Measurements from ENCODE around the gene MAP2. TPM values are rescaled to one million over a fixed set of nuclear protein-coding genes. Genes with fewer than 3 reads are reported as not detected.

Gene MAP2
- total and polyA plus RNA-seq, 7 experiments from 2014 or later, result 0.38 to 0.89 (median 0.47) TPM; not detected in 3

DNA sequence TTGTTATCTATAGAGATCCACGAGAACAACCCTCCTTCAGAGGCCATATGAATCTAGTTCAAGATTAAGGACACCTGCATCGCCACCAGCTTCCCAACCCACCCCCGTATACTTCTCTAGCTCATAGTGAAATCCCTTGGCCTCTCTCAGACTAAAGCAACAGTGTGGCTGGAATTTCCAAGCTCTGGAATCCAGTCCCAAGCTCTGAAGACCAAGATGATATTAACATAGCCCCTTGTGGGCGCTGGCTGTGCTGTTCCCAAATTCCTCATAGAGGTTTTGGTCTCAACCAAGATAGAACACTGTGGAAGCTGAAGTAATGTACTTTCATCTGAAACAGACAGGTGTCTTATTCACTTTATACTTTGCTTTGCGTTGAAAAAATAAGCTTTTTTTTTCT lies 139.6 kb downstream of the MAP2 start:
- no peaks in the 10 kb centered on the region for H3K9me3 ChIP-seq (ENCODE audit: control insufficient read depth in 2 of 3, low read length in 3 of 3)
- H3K4me3 ChIP-seq (ENCODE audit: low read length), result no peak overlapping the region
- Mint-ChIP-seq H3K4me3 (no peak overlapping the region), H3K27ac (no peak overlapping the region), H3K9me3 (no peaks in the 10 kb centered on the region), H3K27me3 (no peaks in the 10 kb centered on the region), H3K36me3 (no peaks in the 10 kb centered on the region), H3K4me1 (no peaks in the 10 kb centered on the region)
- H3K27me3 ChIP-seq (ENCODE audit: control insufficient read depth in 2 of 2, insufficient read depth in 2 of 2, low read length in 2 of 2), result no peaks in the 10 kb centered on the region
- H3K4me1 ChIP-seq (ENCODE audit: control insufficient read depth in 2 of 2, insufficient read depth in 2 of 2, low read length in 2 of 2), result no peaks in the 10 kb centered on the region
- H3K36me3 ChIP-seq (ENCODE audit: control insufficient read depth in 2 of 3, insufficient read depth in 3 of 3, low read length in 3 of 3), result no peaks in the 10 kb centered on the region
- intact Hi-C loops (cut with micrococcal nuclease), result no loop called here
- ATAC-seq (no peak), DNase-seq (no peak)
- ChIA-PET POLR2A (no interaction called here), CTCF (no interaction called here)
- H3K27ac ChIP-seq (ENCODE audit: low read depth, low read length), result no peak overlapping the region

DNA sequence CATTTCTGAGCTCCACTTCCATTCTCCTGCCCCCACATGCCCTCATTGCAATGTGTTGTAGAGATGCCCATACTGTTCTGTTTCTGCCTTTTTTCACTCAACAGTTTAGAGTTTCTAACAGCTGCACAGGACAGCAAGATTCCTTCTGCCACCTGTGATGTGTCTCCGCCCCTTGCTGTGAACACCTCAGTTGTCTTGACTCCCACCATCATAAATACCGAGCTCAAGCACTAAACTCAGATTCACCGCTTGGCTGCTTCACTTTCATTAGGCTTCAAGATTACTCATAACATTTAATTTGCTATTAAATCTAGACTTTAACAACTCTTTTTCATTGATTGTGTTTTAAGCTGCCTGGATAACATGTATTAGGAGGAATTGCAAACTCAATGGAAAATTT lies 141.0 kb downstream of the MAP2 start:
- intact Hi-C loops (cut with micrococcal nuclease), result no loop called here
- H3K27ac ChIP-seq (ENCODE audit: low read depth, low read length), result no peak overlapping the region
- no peaks in the 10 kb centered on the region for H3K27me3 Mint-ChIP-seq
- H3K36me3 Mint-ChIP-seq, result no peaks in the 10 kb centered on the region
- no peaks in the 10 kb centered on the region for H3K9me3 ChIP-seq (ENCODE audit: control insufficient read depth in 2 of 3, low read length in 3 of 3)
- no peaks in the 10 kb centered on the region for H3K36me3 ChIP-seq (ENCODE audit: control insufficient read depth in 2 of 3, insufficient read depth in 3 of 3, low read length in 3 of 3)
- H3K4me1 Mint-ChIP-seq, result no peaks in the 10 kb centered on the region
- H3K9me3 Mint-ChIP-seq, result no peaks in the 10 kb centered on the region
- ChIA-PET POLR2A (no interaction called here), CTCF (no interaction called here)
- DNase-seq (no peak), ATAC-seq (no peak)
- H3K4me1 ChIP-seq (ENCODE audit: control insufficient read depth in 2 of 2, insufficient read depth in 2 of 2, low read length in 2 of 2), result no peaks in the 10 kb centered on the region
- H3K27me3 ChIP-seq (ENCODE audit: control insufficient read depth in 2 of 2, insufficient read depth in 2 of 2, low read length in 2 of 2), result no peaks in the 10 kb centered on the region
- H3K27ac Mint-ChIP-seq, result no peak overlapping the region
- no peak overlapping the region for H3K4me3 Mint-ChIP-seq
- H3K4me3 ChIP-seq (ENCODE audit: low read length), result no peak overlapping the region

DNA sequence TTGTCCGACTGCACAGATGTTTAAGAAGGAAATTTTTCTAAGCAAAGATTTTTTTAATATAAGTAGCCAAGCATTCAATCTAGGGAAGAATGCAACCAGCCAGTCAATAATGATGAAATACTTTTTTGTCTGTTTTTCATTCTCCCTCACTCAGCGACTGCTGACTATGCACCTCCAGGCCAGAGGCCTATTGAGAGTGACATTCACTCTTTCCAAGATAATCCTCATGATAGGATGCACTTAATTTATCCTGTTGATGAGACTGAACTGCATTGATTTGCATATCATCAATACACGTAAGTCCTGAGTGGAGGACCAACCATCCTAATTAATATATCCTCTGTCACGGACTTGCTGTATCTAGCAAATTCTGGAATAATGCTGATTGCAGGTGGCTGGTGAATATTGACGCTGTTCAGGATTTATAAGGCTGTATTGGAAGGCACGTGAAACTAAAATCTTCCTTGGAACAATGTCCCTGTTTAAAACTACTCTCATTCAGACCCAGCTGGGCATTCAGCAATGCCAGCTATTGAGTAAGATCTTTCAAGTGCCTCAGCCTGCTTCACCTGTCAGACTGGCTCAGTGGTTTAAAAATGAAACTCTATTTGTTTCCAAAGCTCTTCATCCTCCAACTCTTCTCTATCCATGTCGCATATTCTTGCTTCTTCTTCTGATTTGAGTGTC lies 142.2 kb downstream of the MAP2 start:
- no peaks in the 10 kb centered on the region for H3K4me1 ChIP-seq (ENCODE audit: control insufficient read depth in 2 of 2, insufficient read depth in 2 of 2, low read length in 2 of 2)
- intact Hi-C loops (cut with micrococcal nuclease), result no loop called here
- no peaks in the 10 kb centered on the region for H3K9me3 ChIP-seq (ENCODE audit: control insufficient read depth in 2 of 3, low read length in 3 of 3)
- no peak overlapping the region for H3K4me3 ChIP-seq (ENCODE audit: low read length)
- DNase-seq, result no peak
- no peaks in the 10 kb centered on the region for H3K27me3 ChIP-seq (ENCODE audit: control insufficient read depth in 2 of 2, insufficient read depth in 2 of 2, low read length in 2 of 2)
- Mint-ChIP-seq H3K27me3 (peaks cover 0 to 5% (median 0%) of the 10 kb centered on the region in 5 donors), H3K27ac (no peak overlapping the region), H3K36me3 (no peaks in the 10 kb centered on the region), H3K9me3 (no peaks in the 10 kb centered on the region), H3K4me3 (no peak overlapping the region), H3K4me1 (no peaks in the 10 kb centered on the region)
- CTCF ChIA-PET, result no interaction called here
- ATAC-seq, result no peak
- H3K27ac ChIP-seq (ENCODE audit: low read depth, low read length), result no peak overlapping the region
- no peaks in the 10 kb centered on the region for H3K36me3 ChIP-seq (ENCODE audit: control insufficient read depth in 2 of 3, insufficient read depth in 3 of 3, low read length in 3 of 3)
- POLR2A ChIA-PET, result no interaction called here

DNA sequence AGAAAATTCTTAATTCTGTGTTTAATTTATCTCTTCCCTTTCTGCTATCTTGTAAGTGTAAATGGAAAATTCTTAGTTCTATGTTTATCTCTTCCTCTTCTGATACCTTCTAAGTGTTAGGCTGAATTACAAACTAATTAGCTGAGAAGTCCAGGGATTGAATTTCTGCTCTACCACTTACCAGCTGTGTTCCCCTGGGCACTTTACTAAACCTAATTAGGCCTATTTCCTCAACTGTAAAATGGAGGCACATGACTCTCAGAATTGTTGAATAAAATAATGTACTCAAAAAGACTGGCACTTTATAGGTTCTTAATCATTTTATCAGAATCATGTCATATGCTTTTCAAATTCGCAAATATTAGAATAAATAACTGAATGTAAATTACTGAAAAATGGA lies 146.3 kb downstream of the MAP2 start:
- no peaks in the 10 kb centered on the region for H3K9me3 Mint-ChIP-seq
- no peaks in the 10 kb centered on the region for H3K4me1 ChIP-seq (ENCODE audit: control insufficient read depth in 2 of 2, insufficient read depth in 2 of 2, low read length in 2 of 2)
- no peaks in the 10 kb centered on the region for H3K4me1 Mint-ChIP-seq
- H3K27me3 ChIP-seq (ENCODE audit: control insufficient read depth in 2 of 2, insufficient read depth in 2 of 2, low read length in 2 of 2), result no peaks in the 10 kb centered on the region
- no peaks in the 10 kb centered on the region for H3K36me3 ChIP-seq (ENCODE audit: control insufficient read depth in 2 of 3, insufficient read depth in 3 of 3, low read length in 3 of 3)
- peaks cover 0 to 5% (median 0%) of the 10 kb centered on the region in 5 donors for H3K27me3 Mint-ChIP-seq
- no peak overlapping the region for H3K27ac Mint-ChIP-seq
- H3K27ac ChIP-seq (ENCODE audit: low read depth, low read length), result no peak overlapping the region
- DNase-seq (no peak), ATAC-seq (no peak)
- H3K4me3 Mint-ChIP-seq, result no peak overlapping the region
- CTCF ChIA-PET, result no interaction called here
- POLR2A ChIA-PET, result no interaction called here
- no peaks in the 10 kb centered on the region for H3K9me3 ChIP-seq (ENCODE audit: control insufficient read depth in 2 of 3, low read length in 3 of 3)
- H3K4me3 ChIP-seq (ENCODE audit: low read length), result no peak overlapping the region
- intact Hi-C loops (cut with micrococcal nuclease), result no loop called here
- no peaks in the 10 kb centered on the region for H3K36me3 Mint-ChIP-seq

DNA sequence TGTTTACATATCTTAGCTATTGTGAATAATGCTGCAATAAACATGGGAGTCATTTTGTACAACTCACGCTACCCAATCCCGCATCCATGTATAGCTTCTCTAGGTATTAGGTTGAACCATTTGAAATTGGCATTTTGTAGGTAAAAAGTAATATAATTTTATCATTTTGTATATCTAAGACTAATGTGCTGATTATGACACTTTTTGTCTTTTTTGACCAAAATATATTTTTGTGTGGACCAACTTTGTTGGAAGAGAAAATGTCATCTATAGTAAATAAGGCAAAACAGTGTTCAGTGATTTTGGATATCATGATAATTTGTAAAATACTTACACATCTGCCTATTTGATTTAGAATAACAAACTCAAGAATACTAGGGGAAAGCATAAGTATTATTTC lies 150.7 kb downstream of the MAP2 start:
- H3K9me3 ChIP-seq (ENCODE audit: control insufficient read depth in 2 of 3, low read length in 3 of 3), result no peaks in the 10 kb centered on the region
- H3K9me3 Mint-ChIP-seq, result peaks cover 0 to 5% (median 0%) of the 10 kb centered on the region in 11 donors
- H3K4me3 Mint-ChIP-seq, result no peak overlapping the region

DNA sequence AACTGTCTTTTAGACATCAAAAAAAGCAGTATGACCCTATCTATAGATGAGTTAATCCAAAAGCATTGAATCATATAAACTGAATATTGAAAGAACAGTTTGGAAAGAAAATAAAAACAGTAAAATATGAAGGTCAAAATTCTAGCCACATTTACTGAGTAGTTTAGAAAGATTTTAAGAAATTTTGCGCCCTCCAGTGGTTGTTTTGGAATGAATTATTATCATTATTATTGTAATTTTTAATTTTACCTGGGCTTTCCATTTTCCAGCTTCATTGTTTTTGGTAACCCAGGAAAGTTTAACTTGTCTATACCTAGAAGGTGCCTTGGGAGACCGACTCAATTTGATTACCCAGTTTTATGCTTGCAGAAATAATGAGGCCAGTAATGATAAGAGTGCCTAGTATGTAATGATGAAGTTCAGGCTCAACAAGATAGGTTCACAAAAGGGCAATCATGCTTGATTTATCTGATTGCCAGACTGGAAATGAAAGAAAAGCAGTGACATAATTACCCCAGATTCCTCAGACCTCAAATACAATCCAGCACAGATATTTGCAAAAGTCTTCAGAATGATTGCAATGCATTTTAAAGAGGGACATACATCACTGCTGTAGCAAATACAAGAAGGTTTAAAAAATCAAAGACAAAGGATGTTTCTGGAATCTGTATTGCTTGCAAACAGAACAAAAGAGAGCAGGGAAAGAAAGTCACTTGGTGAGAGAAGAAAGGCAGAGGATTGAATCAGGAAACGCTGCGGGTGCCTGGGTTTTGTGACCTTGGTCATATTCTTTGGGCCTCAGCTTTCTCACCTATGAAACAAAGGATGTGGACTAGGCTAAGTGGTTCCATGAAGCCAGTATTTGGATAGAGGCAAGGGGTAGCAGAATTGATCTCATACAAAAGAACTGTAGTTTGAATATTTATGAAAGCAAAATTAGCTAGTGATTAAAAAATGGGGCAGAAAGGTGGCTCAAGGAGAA lies 153.8 kb downstream of the MAP2 start:
- H3K4me3 Mint-ChIP-seq, result no peak overlapping the region
- H3K27me3 Mint-ChIP-seq, result peaks cover 0 to 10% (median 4%) of the 10 kb centered on the region in 5 donors
- ATAC-seq (no peak), DNase-seq (no peak)
- POLR2A ChIA-PET, result no interaction called here
- CTCF ChIA-PET, result no interaction called here
- no peak overlapping the region for H3K27ac ChIP-seq (ENCODE audit: low read depth, low read length)
- no peaks in the 10 kb centered on the region for H3K4me1 ChIP-seq (ENCODE audit: control insufficient read depth in 2 of 2, insufficient read depth in 2 of 2, low read length in 2 of 2)
- peaks cover 0 to 5% (median 0%) of the 10 kb centered on the region in 11 donors for H3K9me3 Mint-ChIP-seq
- no peak overlapping the region for H3K27ac Mint-ChIP-seq
- intact Hi-C loops (cut with micrococcal nuclease), result loop anchor here in 1 of 2 donors (1.0 to 2.0 kb wide), 2 partner anchors 243 to 1182 kb away; no protein-coding TSS in a partner anchor
- no peak overlapping the region for H3K4me3 ChIP-seq (ENCODE audit: low read length)
- H3K36me3 ChIP-seq (ENCODE audit: control insufficient read depth in 2 of 3, insufficient read depth in 3 of 3, low read length in 3 of 3), result no peaks in the 10 kb centered on the region
- H3K9me3 ChIP-seq (ENCODE audit: control insufficient read depth in 2 of 3, low read length in 3 of 3), result no peaks in the 10 kb centered on the region
- H3K36me3 Mint-ChIP-seq, result no peaks in the 10 kb centered on the region
- no peaks in the 10 kb centered on the region for H3K27me3 ChIP-seq (ENCODE audit: control insufficient read depth in 2 of 2, insufficient read depth in 2 of 2, low read length in 2 of 2)
- H3K4me1 Mint-ChIP-seq, result peaks cover 0 to 11% (median 4%) of the 10 kb centered on the region in 7 donors

More for the DNA sequence above, 150.7 kb downstream of the MAP2 start:
- Mint-ChIP-seq H3K4me1 (peaks cover 0 to 5% (median 3%) of the 10 kb centered on the region in 7 donors), H3K27ac (no peak overlapping the region), H3K27me3 (peaks cover 0 to 15% (median 0%) of the 10 kb centered on the region in 5 donors), H3K36me3 (no peaks in the 10 kb centered on the region)
- H3K27ac ChIP-seq (ENCODE audit: low read depth, low read length), result no peak overlapping the region
- H3K27me3 ChIP-seq (ENCODE audit: control insufficient read depth in 2 of 2, insufficient read depth in 2 of 2, low read length in 2 of 2), result no peaks in the 10 kb centered on the region
- intact Hi-C loops (cut with micrococcal nuclease), result no loop called here
- no peak overlapping the region for H3K4me3 ChIP-seq (ENCODE audit: low read length)
- POLR2A ChIA-PET, result no interaction called here
- CTCF ChIA-PET, result no interaction called here
- ATAC-seq, result no peak
- no peak for DNase-seq
- H3K4me1 ChIP-seq (ENCODE audit: control insufficient read depth in 2 of 2, insufficient read depth in 2 of 2, low read length in 2 of 2), result no peaks in the 10 kb centered on the region
- no peaks in the 10 kb centered on the region for H3K36me3 ChIP-seq (ENCODE audit: control insufficient read depth in 2 of 3, insufficient read depth in 3 of 3, low read length in 3 of 3)
